ENCODE data around the gene RBM10. TPM values are rescaled to one million over a fixed set of nuclear protein-coding genes. Genes with fewer than 3 reads are reported as not detected.
"Not testable (repeated sequence)": the region's sequence is repeated elsewhere in the genome, so short reads cannot be mapped to it uniquely, and the experiment has no call there.

RBM10 gene
- total RNA-seq, 1 experiment from 2014 or later, result 41.0 TPM

- POLR2A ChIA-PET, result no interaction called here
- TF ChIP-seq CTCF (IDR thresholded peaks at IDR 0.05; ENCODE audit: insufficient read depth in 1 of 2, low read depth in 1 of 2, low read length in 1 of 2, severe bottlenecking in 1 of 2, unreplicated experiment in 1 of 2), result no peak
- no peak overlapping the region for H3K4me3 Mint-ChIP-seq (ENCODE audit: unreplicated experiment)
Observed at GRCh38 chrX:47112316-47112954, 32.6 kb upstream of the RBM10 start.

GRCh38 chrX:47116551-47117110, 28.4 kb upstream of the RBM10 start:
- H3K4me3 Mint-ChIP-seq (ENCODE audit: unreplicated experiment); POLR2A ChIA-PET; H3K4me1 ChIP-seq; intact Hi-C loops (cut with micrococcal nuclease; ENCODE audit: unreplicated experiment); H3K4me1 Mint-ChIP-seq (ENCODE audit: low read depth, unreplicated experiment); H3K9me3 Mint-ChIP-seq (ENCODE audit: unreplicated experiment); H3K4me3 ChIP-seq (ENCODE audit: low read depth, low read length); H3K27ac Mint-ChIP-seq (ENCODE audit: unreplicated experiment); CTCF ChIA-PET; H3K36me3 Mint-ChIP-seq (ENCODE audit: insufficient read depth, unreplicated experiment); H3K36me3 ChIP-seq (ENCODE audit: control insufficient read depth, insufficient read depth, low read length); H3K27me3 Mint-ChIP-seq (ENCODE audit: insufficient read depth, unreplicated experiment); DNase-seq; H3K9me3 ChIP-seq; BruUV-seq (replicated peaks); H3K27me3 ChIP-seq (replicated peaks; ENCODE audit: control insufficient read depth, insufficient read depth, low read length): not testable (repeated sequence)

More at GRCh38 chrX:47112316-47112954, 32.6 kb upstream of the RBM10 start:
- Mint-ChIP-seq H3K9me3 (ENCODE audit: unreplicated experiment) (no peaks in the 10 kb centered on the region), H3K27ac (ENCODE audit: unreplicated experiment) (no peak overlapping the region), H3K36me3 (ENCODE audit: insufficient read depth, unreplicated experiment) (no peaks in the 10 kb centered on the region), H3K4me1 (ENCODE audit: low read depth, unreplicated experiment) (no peaks in the 10 kb centered on the region), H3K27me3 (ENCODE audit: insufficient read depth, unreplicated experiment) (no peaks in the 10 kb centered on the region)
- Histone ChIP-seq H3K9me3 (no peaks in the 10 kb centered on the region), H3K4me3 (ENCODE audit: low read depth, low read length) (no peak overlapping the region), H3K4me1 (no peaks in the 10 kb centered on the region), H3K36me3 (ENCODE audit: control insufficient read depth, insufficient read depth, low read length) (no peaks in the 10 kb centered on the region), H3K27me3 (replicated peaks; ENCODE audit: control insufficient read depth, insufficient read depth, low read length) (no peaks in the 10 kb centered on the region)
- intact Hi-C loops (cut with micrococcal nuclease; ENCODE audit: unreplicated experiment), result no loop called here
- CTCF ChIA-PET, result interaction anchor here (0.6 kb wide), 2 partner anchors 40 to 413 kb away, joined by 6 to 11 read pairs; no protein-coding TSS in a partner anchor
- BruUV-seq (replicated peaks), result no TSS peak
- no peak for DNase-seq

- H3K4me1 ChIP-seq; BruUV-seq (replicated peaks); POLR2A ChIA-PET; intact Hi-C loops (cut with micrococcal nuclease; ENCODE audit: unreplicated experiment); H3K9me3 Mint-ChIP-seq (ENCODE audit: unreplicated experiment); H3K36me3 Mint-ChIP-seq (ENCODE audit: insufficient read depth, unreplicated experiment); H3K9me3 ChIP-seq; H3K27me3 Mint-ChIP-seq (ENCODE audit: insufficient read depth, unreplicated experiment); CTCF ChIA-PET; H3K4me1 Mint-ChIP-seq (ENCODE audit: low read depth, unreplicated experiment); H3K36me3 ChIP-seq (ENCODE audit: control insufficient read depth, insufficient read depth, low read length); DNase-seq; H3K27ac Mint-ChIP-seq (ENCODE audit: unreplicated experiment); H3K27me3 ChIP-seq (replicated peaks; ENCODE audit: control insufficient read depth, insufficient read depth, low read length); H3K4me3 Mint-ChIP-seq (ENCODE audit: unreplicated experiment); H3K4me3 ChIP-seq (ENCODE audit: low read depth, low read length): not testable (repeated sequence)
Observed at GRCh38 chrX:47124466-47124865, 20.6 kb upstream of the RBM10 start.

GRCh38 chrX:47129157-47129898, 15.7 kb upstream of the RBM10 start:
- no peaks in the 10 kb centered on the region for H3K27me3 ChIP-seq (replicated peaks; ENCODE audit: control insufficient read depth, insufficient read depth, low read length)
- intact Hi-C loops (cut with micrococcal nuclease; ENCODE audit: unreplicated experiment), result no loop called here
- TF ChIP-seq CTCF (IDR thresholded peaks at IDR 0.05; ENCODE audit: insufficient read depth in 1 of 2, low read depth in 1 of 2, low read length in 1 of 2, severe bottlenecking in 1 of 2, unreplicated experiment in 1 of 2), result no peak
- H3K36me3 Mint-ChIP-seq (ENCODE audit: insufficient read depth, unreplicated experiment), result peaks cover 8% of the 10 kb centered on the region
- CTCF ChIA-PET, result interaction anchor here (1.5 kb wide), 1 partner anchor 16 kb away, joined by 6 read pairs; the partner anchor contains the start of genes NDUFB11 and RBM10
- peak; percentile 92 to 93 for DNase-seq
- no peaks in the 10 kb centered on the region for H3K9me3 Mint-ChIP-seq (ENCODE audit: unreplicated experiment)
- H3K27ac Mint-ChIP-seq (ENCODE audit: unreplicated experiment), result peak overlapping the region; percentile 31
- H3K36me3 ChIP-seq (ENCODE audit: control insufficient read depth, insufficient read depth, low read length), result no peaks in the 10 kb centered on the region
- no peaks in the 10 kb centered on the region for H3K9me3 ChIP-seq
- POLR2A ChIA-PET, result interaction anchor here (1.0 to 1.9 kb wide), 2 partner anchors 16 to 70 kb away, joined by 3 to 12 read pairs; partner anchors contain the start of genes NDUFB11 and RBM10
- BruUV-seq (replicated peaks), result no TSS peak
- no peaks in the 10 kb centered on the region for H3K4me1 ChIP-seq
- peak overlapping the region; percentile 84 for H3K4me3 Mint-ChIP-seq (ENCODE audit: unreplicated experiment)
- no peaks in the 10 kb centered on the region for H3K27me3 Mint-ChIP-seq (ENCODE audit: insufficient read depth, unreplicated experiment)
- H3K4me1 Mint-ChIP-seq (ENCODE audit: low read depth, unreplicated experiment), result no peaks in the 10 kb centered on the region
- peak overlapping the region; percentile 59 for H3K4me3 ChIP-seq (ENCODE audit: low read depth, low read length)
